Measurements from ENCODE around the gene SLC44A4. TPM values are rescaled to one million over a fixed set of nuclear protein-coding genes. Genes with fewer than 3 reads are reported as not detected.
"Not testable (repeated sequence)": the region's sequence is repeated elsewhere in the genome, so short reads cannot be mapped to it uniquely, and the experiment has no call there.

Gene SLC44A4
- total RNA-seq, 1 donor from 2014 or later, result 5.9 TPM

GRCh38 chr6:31915351-31915750 lies 36.6 kb upstream of the SLC44A4 start:
- H3K9me3 ChIP-seq, result no peaks in the 10 kb centered on the region
- no peak overlapping the region for H3K27ac ChIP-seq
- H3K36me3 ChIP-seq, result no peaks in the 10 kb centered on the region
- TF ChIP-seq CTCF (IDR thresholded peaks at IDR 0.05), result no peak
- TF ChIP-seq POLR2A (IDR thresholded peaks at IDR 0.05), result no peak
- no peak for TF ChIP-seq POLR2AphosphoS5 (IDR thresholded peaks at IDR 0.05; ENCODE audit: insufficient read depth in 1 of 2, low read depth in 1 of 2)
- intact Hi-C loops (cut with DNase I), result no loop called here
- H3K4me1 ChIP-seq, result peaks cover 5% of the 10 kb centered on the region
- no peaks in the 10 kb centered on the region for H3K27me3 ChIP-seq
- no peak overlapping the region for H3K4me3 ChIP-seq
- DNase-seq (ENCODE audit: extremely low spot score in 2 of 2), result no peak

GRCh38 chr6:31911826-31912585 lies 33.2 kb upstream of the SLC44A4 start:
- TF ChIP-seq POLR2AphosphoS5 (IDR thresholded peaks at IDR 0.05; ENCODE audit: insufficient read depth in 1 of 2, low read depth in 1 of 2), result no peak
- TF ChIP-seq POLR2A (IDR thresholded peaks at IDR 0.05), result no peak
- TF ChIP-seq CTCF (IDR thresholded peaks at IDR 0.05), result no peak
- peaks cover 5% of the 10 kb centered on the region for H3K4me1 ChIP-seq
- no peaks in the 10 kb centered on the region for H3K9me3 ChIP-seq
- H3K4me3 ChIP-seq, result no peak overlapping the region
- no peaks in the 10 kb centered on the region for H3K27me3 ChIP-seq
- H3K36me3 ChIP-seq, result no peaks in the 10 kb centered on the region
- H3K27ac ChIP-seq, result peak overlapping the region; percentile 65
- intact Hi-C loops (cut with DNase I), result no loop called here
- no peak for DNase-seq (ENCODE audit: extremely low spot score in 2 of 2)

- DNase-seq (ENCODE audit: extremely low spot score in 2 of 2); H3K4me3 ChIP-seq; H3K4me1 ChIP-seq; H3K36me3 ChIP-seq; H3K27me3 ChIP-seq; H3K9me3 ChIP-seq; H3K27ac ChIP-seq; intact Hi-C loops (cut with DNase I): not testable (repeated sequence)
Measured at GRCh38 chr6:31909298-31909697, 30.5 kb upstream of the SLC44A4 start.

GRCh38 chr6:31908791-31909190 lies 30.0 kb upstream of the SLC44A4 start:
- H3K27ac ChIP-seq, result no peak overlapping the region
- peaks cover 5% of the 10 kb centered on the region for H3K4me1 ChIP-seq
- H3K9me3 ChIP-seq, result no peaks in the 10 kb centered on the region
- H3K36me3 ChIP-seq, result no peaks in the 10 kb centered on the region
- no peak for DNase-seq (ENCODE audit: extremely low spot score in 2 of 2)
- intact Hi-C loops (cut with DNase I), result no loop called here
- H3K4me3 ChIP-seq, result no peak overlapping the region
- TF ChIP-seq POLR2AphosphoS5 (IDR thresholded peaks at IDR 0.05; ENCODE audit: insufficient read depth in 1 of 2, low read depth in 1 of 2) (no peak), CTCF (IDR thresholded peaks at IDR 0.05) (no peak), POLR2A (IDR thresholded peaks at IDR 0.05) (no peak)
- no peaks in the 10 kb centered on the region for H3K27me3 ChIP-seq

- H3K4me1 ChIP-seq; intact Hi-C loops (cut with DNase I); H3K4me3 ChIP-seq; H3K9me3 ChIP-seq; H3K27me3 ChIP-seq; DNase-seq (ENCODE audit: extremely low spot score in 2 of 2); H3K36me3 ChIP-seq: not testable (repeated sequence)
- peak overlapping the region; percentile 11 for H3K27ac ChIP-seq
Measured at GRCh38 chr6:31908255-31908654, 29.5 kb upstream of the SLC44A4 start.

- H3K4me1 ChIP-seq, result peaks cover 13% of the 10 kb centered on the region
- H3K27ac ChIP-seq, result peak overlapping the region; percentile 11
- no peak for DNase-seq (ENCODE audit: extremely low spot score in 2 of 2)
- no peaks in the 10 kb centered on the region for H3K36me3 ChIP-seq
- TF ChIP-seq POLR2AphosphoS5 (IDR thresholded peaks at IDR 0.05; ENCODE audit: insufficient read depth in 1 of 2, low read depth in 1 of 2), result no peak
- TF ChIP-seq POLR2A (IDR thresholded peaks at IDR 0.05), result no peak
- TF ChIP-seq CTCF (IDR thresholded peaks at IDR 0.05), result no peak
- intact Hi-C loops (cut with DNase I), result no loop called here
- H3K9me3 ChIP-seq, result no peaks in the 10 kb centered on the region
- H3K27me3 ChIP-seq, result no peaks in the 10 kb centered on the region
- no peak overlapping the region for H3K4me3 ChIP-seq
Measured at GRCh38 chr6:31907158-31907813, 28.5 kb upstream of the SLC44A4 start.

- H3K4me3 ChIP-seq; H3K27me3 ChIP-seq; intact Hi-C loops (cut with DNase I); H3K9me3 ChIP-seq; H3K27ac ChIP-seq; DNase-seq (ENCODE audit: extremely low spot score in 2 of 2); H3K36me3 ChIP-seq: not testable (repeated sequence)
- H3K4me1 ChIP-seq, result peaks cover 13% of the 10 kb centered on the region
Measured at GRCh38 chr6:31906727-31907126, 27.9 kb upstream of the SLC44A4 start.

Data from vagina (tissue), 2 donors.